Measurements from ENCODE around the gene LITAFD. TPM values are rescaled to one million over a fixed set of nuclear protein-coding genes. Genes with fewer than 3 reads are reported as not detected.
"Not testable (repeated sequence)": the region's sequence is repeated elsewhere in the genome, so short reads cannot be mapped to it uniquely, and the experiment has no call there.

Gene LITAFD
- not detected in 2 replicates for total RNA-seq

- TF ChIP-seq, protein P1, sequence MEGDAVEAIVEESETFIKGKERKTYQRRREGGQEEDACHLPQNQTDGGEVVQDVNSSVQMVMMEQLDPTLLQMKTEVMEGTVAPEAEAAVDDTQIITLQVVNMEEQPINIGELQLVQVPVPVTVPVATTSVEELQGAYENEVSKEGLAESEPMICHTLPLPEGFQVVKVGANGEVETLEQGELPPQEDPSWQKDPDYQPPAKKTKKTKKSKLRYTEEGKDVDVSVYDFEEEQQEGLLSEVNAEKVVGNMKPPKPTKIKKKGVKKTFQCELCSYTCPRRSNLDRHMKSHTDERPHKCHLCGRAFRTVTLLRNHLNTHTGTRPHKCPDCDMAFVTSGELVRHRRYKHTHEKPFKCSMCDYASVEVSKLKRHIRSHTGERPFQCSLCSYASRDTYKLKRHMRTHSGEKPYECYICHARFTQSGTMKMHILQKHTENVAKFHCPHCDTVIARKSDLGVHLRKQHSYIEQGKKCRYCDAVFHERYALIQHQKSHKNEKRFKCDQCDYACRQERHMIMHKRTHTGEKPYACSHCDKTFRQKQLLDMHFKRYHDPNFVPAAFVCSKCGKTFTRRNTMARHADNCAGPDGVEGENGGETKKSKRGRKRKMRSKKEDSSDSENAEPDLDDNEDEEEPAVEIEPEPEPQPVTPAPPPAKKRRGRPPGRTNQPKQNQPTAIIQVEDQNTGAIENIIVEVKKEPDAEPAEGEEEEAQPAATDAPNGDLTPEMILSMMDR (IDR thresholded peaks at IDR 0.05), result no peak
- H3K36me3 Mint-ChIP-seq (ENCODE audit: low read depth), result peaks cover under 1% of the 10 kb centered on the region
- CTCF ChIA-PET, result interaction anchor here (0.6 to 3.1 kb wide), 3 partner anchors 9 to 220 kb away, joined by 3 to 17 read pairs (median 8); no protein-coding TSS in a partner anchor
- no peak within 1 kb of the TSS for H3K4me3 Mint-ChIP-seq
- DNase-seq (no peak), ATAC-seq (ENCODE audit: low read depth) (no peak)
- no peaks in the 10 kb centered on the region for H3K9me3 Mint-ChIP-seq
- H3K27me3 Mint-ChIP-seq, result peaks cover 10% of the 10 kb centered on the region
- H3K4me1 Mint-ChIP-seq, result peaks cover 14% of the 10 kb centered on the region
- intact Hi-C loops (cut with micrococcal nuclease), result no loop called here
- H3K27ac Mint-ChIP-seq, result no peak within 1 kb of the TSS
- POLR2A ChIA-PET, result interaction anchor here (3.0 kb wide), 1 partner anchor 13 kb away, joined by 15 read pairs; the partner anchor contains the start of gene CARHSP1
These were observed at the start of gene LITAFD for GRCh38 chr16:8882041-8882617. LITAFD (plus strand) TSS chr16:8882351; CDS start chr16:8884356, 2,005 bp downstream.

DNA sequence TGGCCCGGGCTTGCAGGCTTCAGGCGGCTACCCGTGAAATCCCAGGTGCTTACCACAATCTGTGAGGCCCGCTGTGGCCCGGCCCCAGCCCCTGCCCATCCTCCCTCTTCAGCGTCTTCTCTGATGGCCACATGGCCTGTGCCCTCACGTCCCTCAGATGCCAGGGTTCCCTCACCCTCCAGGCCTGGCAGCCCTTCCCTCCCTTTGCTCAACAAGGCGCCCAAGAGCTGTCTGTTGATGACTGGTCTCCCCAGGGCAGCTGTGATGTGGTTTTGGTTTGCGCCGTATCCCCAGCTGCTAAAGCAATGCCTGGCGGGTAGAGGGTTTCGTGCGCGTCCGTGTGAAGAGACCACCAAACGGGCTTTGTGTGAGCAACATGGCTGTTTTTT, 49.4 kb upstream of the LITAFD start:
- Mint-ChIP-seq H3K4me3 (no peak overlapping the region), H3K36me3 (ENCODE audit: low read depth) (peaks cover 47% of the 10 kb centered on the region), H3K27ac (no peak overlapping the region), H3K27me3 (no peaks in the 10 kb centered on the region), H3K9me3 (no peaks in the 10 kb centered on the region), H3K4me1 (peaks cover 19% of the 10 kb centered on the region)
- no peak for DNase-seq
- ChIA-PET POLR2A (no interaction called here), CTCF (no interaction called here)
- intact Hi-C loops (cut with micrococcal nuclease), result no loop called here
- TF ChIP-seq, protein P1 (IDR thresholded peaks at IDR 0.05), result no peak
- ATAC-seq (ENCODE audit: low read depth), result no peak

- peaks cover 12% of the 10 kb centered on the region for H3K4me1 Mint-ChIP-seq
- H3K4me3 Mint-ChIP-seq; POLR2A ChIA-PET; DNase-seq; ATAC-seq (ENCODE audit: low read depth); H3K27me3 Mint-ChIP-seq; H3K27ac Mint-ChIP-seq; intact Hi-C loops (cut with micrococcal nuclease); CTCF ChIA-PET; H3K9me3 Mint-ChIP-seq: not testable (repeated sequence)
- peaks cover 12% of the 10 kb centered on the region for H3K36me3 Mint-ChIP-seq (ENCODE audit: low read depth)
These were observed 45.4 kb upstream of the LITAFD start for GRCh38 chr16:8836797-8837196.

- H3K27me3 Mint-ChIP-seq; DNase-seq; H3K4me3 Mint-ChIP-seq; H3K36me3 Mint-ChIP-seq (ENCODE audit: low read depth); CTCF ChIA-PET; H3K9me3 Mint-ChIP-seq; H3K27ac Mint-ChIP-seq; H3K4me1 Mint-ChIP-seq; intact Hi-C loops (cut with micrococcal nuclease); ATAC-seq (ENCODE audit: low read depth); POLR2A ChIA-PET: not testable (repeated sequence)
These were observed 44.6 kb upstream of the LITAFD start for GRCh38 chr16:8837594-8837993.

GRCh38 chr16:8842016-8842415, 40.1 kb upstream of the LITAFD start:
- peaks cover 14% of the 10 kb centered on the region for H3K36me3 Mint-ChIP-seq (ENCODE audit: low read depth)
- ATAC-seq (ENCODE audit: low read depth); intact Hi-C loops (cut with micrococcal nuclease); H3K27me3 Mint-ChIP-seq; POLR2A ChIA-PET; H3K27ac Mint-ChIP-seq; H3K4me3 Mint-ChIP-seq; H3K9me3 Mint-ChIP-seq; CTCF ChIA-PET; DNase-seq; H3K4me1 Mint-ChIP-seq: not testable (repeated sequence)

GRCh38 chr16:8843296-8843695, 38.9 kb upstream of the LITAFD start:
- peaks cover 21% of the 10 kb centered on the region for H3K36me3 Mint-ChIP-seq (ENCODE audit: low read depth)
- DNase-seq; CTCF ChIA-PET; POLR2A ChIA-PET; H3K4me3 Mint-ChIP-seq; ATAC-seq (ENCODE audit: low read depth); H3K27ac Mint-ChIP-seq; intact Hi-C loops (cut with micrococcal nuclease); H3K9me3 Mint-ChIP-seq; H3K27me3 Mint-ChIP-seq; H3K4me1 Mint-ChIP-seq: not testable (repeated sequence)

GRCh38 chr16:8845699-8846298, 36.4 kb upstream of the LITAFD start:
- Mint-ChIP-seq H3K27ac (peak overlapping the region; percentile 41), H3K4me1 (peaks cover 13% of the 10 kb centered on the region), H3K27me3 (no peaks in the 10 kb centered on the region), H3K4me3 (no peak overlapping the region), H3K9me3 (no peaks in the 10 kb centered on the region), H3K36me3 (ENCODE audit: low read depth) (peaks cover 43% of the 10 kb centered on the region)
- ChIA-PET POLR2A (no interaction called here), CTCF (no interaction called here)
- ATAC-seq (ENCODE audit: low read depth), result no peak
- no peak for DNase-seq
- TF ChIP-seq, protein P1 (IDR thresholded peaks at IDR 0.05), result no peak
- intact Hi-C loops (cut with micrococcal nuclease), result no loop called here
